H9 (cell line): ENCODE measurements around the gene SLC1A5. TPM values are rescaled to one million over a fixed set of nuclear protein-coding genes. Genes with fewer than 3 reads are reported as not detected.
"Not testable (repeated sequence)": the region's sequence is repeated elsewhere in the genome, so short reads cannot be mapped to it uniquely, and the experiment has no call there.

Experiments used
- DNase-seq: peaks from one replicate; pipeline ENCODE4 v3.0.0-alpha.2; 2017
- H2AFZ ChIP-seq: one replicate; pipeline ENCODE4 v1.6.1; 2013; ENCODE audit warnings: mild to moderate bottlenecking, low read length, control low read depth, moderate library complexity
- H2AK5ac ChIP-seq: 2 replicates; pipeline ENCODE4 v1.6.1; 2013; ENCODE audit warnings: low read length, control low read depth, mixed read lengths; ENCODE audit not compliant: insufficient read length
- H2BK120ac ChIP-seq: one replicate; pipeline ENCODE4 v1.6.1; 2013; ENCODE audit warnings: low read depth, mild to moderate bottlenecking, low read length, control low read depth, inconsistent platforms; ENCODE audit not compliant: poor library complexity, severe bottlenecking
- H2BK12ac ChIP-seq: 2 replicates; pipeline ENCODE4 v1.6.1; 2013; ENCODE audit warnings: low read length, control low read depth, mixed read lengths, low read depth; ENCODE audit not compliant: insufficient read length
- H2BK15ac ChIP-seq: 2 replicates; pipeline ENCODE4 v1.6.1; 2013; ENCODE audit warnings: low read depth, low read length, control low read depth
- H2BK20ac ChIP-seq: one replicate; pipeline ENCODE4 v1.6.1; 2013; ENCODE audit warnings: low read depth, mild to moderate bottlenecking, low read length, control low read depth, inconsistent platforms; ENCODE audit not compliant: poor library complexity, severe bottlenecking
- H2BK5ac ChIP-seq: 2 replicates; pipeline ENCODE4 v1.6.1; 2013; ENCODE audit warnings: low read length, control low read depth, mixed read lengths; ENCODE audit not compliant: insufficient read length
- H3K14ac ChIP-seq: 2 replicates; pipeline ENCODE4 v1.6.1; 2013; ENCODE audit warnings: low read length, control low read depth; ENCODE audit not compliant: insufficient read depth
- H3K18ac ChIP-seq: 2 replicates; pipeline ENCODE4 v1.6.1; 2013; ENCODE audit warnings: low read depth, mild to moderate bottlenecking, mixed read lengths, low read length, control low read depth; ENCODE audit not compliant: insufficient read length
- H3K23ac ChIP-seq: 2 replicates; pipeline ENCODE4 v1.6.1; 2013; ENCODE audit warnings: low read length, control low read depth, mixed read lengths, low read depth; ENCODE audit not compliant: insufficient read length
- H3K23me2 ChIP-seq: 2 replicates; pipeline ENCODE4 v1.6.1; 2013; ENCODE audit warnings: low read depth, mild to moderate bottlenecking, mixed read lengths, low read length, control low read depth; ENCODE audit not compliant: insufficient read length, poor library complexity, severe bottlenecking
- H3K27ac ChIP-seq: 2 replicates; pipeline ENCODE4 v1.5.1; 2013; ENCODE audit warnings: low read length, control low read depth, mixed read lengths, low read depth; ENCODE audit not compliant: insufficient read length
- H3K27me3 ChIP-seq: 2 replicates; pipeline ENCODE4 v1.6.1; 2013; ENCODE audit warnings: low read length, control low read depth, inconsistent platforms; ENCODE audit not compliant: insufficient read depth
- H3K4ac ChIP-seq: 2 replicates; pipeline ENCODE4 v1.6.1; 2013; ENCODE audit warnings: low read depth, mild to moderate bottlenecking, control low read depth, inconsistent platforms, low read length, moderate library complexity
- H3K4me1 ChIP-seq: 2 replicates; pipeline ENCODE4 v1.6.1; 2013; ENCODE audit warnings: low read length, control low read depth, inconsistent platforms; ENCODE audit not compliant: insufficient read depth
- H3K4me2 ChIP-seq: 2 replicates; pipeline ENCODE4 v1.6.1; 2013; ENCODE audit warnings: low read length, control low read depth, mixed read lengths; ENCODE audit not compliant: insufficient read length, insufficient read depth
- H3K56ac ChIP-seq: 2 replicates; pipeline ENCODE4 v1.6.1; 2013; ENCODE audit warnings: low read depth, mild to moderate bottlenecking, mixed read lengths, low read length, control low read depth; ENCODE audit not compliant: insufficient read length
- H3K79me1 ChIP-seq: 2 replicates; pipeline ENCODE4 v1.6.1; 2013; ENCODE audit warnings: low read depth, mild to moderate bottlenecking, moderate library complexity, low read length, control low read depth, inconsistent platforms; ENCODE audit not compliant: insufficient read depth, poor library complexity, severe bottlenecking
- H3K79me2 ChIP-seq: 2 replicates; pipeline ENCODE4 v1.6.1; 2013; ENCODE audit warnings: low read length, control low read depth, inconsistent platforms; ENCODE audit not compliant: insufficient read depth
- H3K9ac ChIP-seq: 2 replicates; pipeline ENCODE4 v1.6.1; 2013; ENCODE audit warnings: low read length, control low read depth, mixed read lengths; ENCODE audit not compliant: insufficient read length; ENCODE audit errors: extremely low read depth
- H3K9me3 ChIP-seq: one replicate; pipeline ENCODE4 v1.6.1; 2013; ENCODE audit warnings: low read depth, low read length, inconsistent platforms; ENCODE audit not compliant: control insufficient read depth
- H3T11ph ChIP-seq: one replicate; pipeline ENCODE4 v1.6.1; 2013; ENCODE audit warnings: mild to moderate bottlenecking, low read length, control low read depth, inconsistent platforms
- H4K20me1 ChIP-seq: one replicate; pipeline ENCODE4 v1.6.1; 2013; ENCODE audit not compliant: control insufficient read depth, insufficient read length, insufficient read depth
- H4K5ac ChIP-seq: 2 replicates; pipeline ENCODE4 v1.6.1; 2013; ENCODE audit warnings: low read depth, mild to moderate bottlenecking, mixed read lengths, low read length, control low read depth; ENCODE audit not compliant: insufficient read length
- H4K8ac ChIP-seq: replicated peaks from 2 replicates; pipeline ENCODE4 v1.6.1; 2013; ENCODE audit warnings: low read length, control low read depth, mixed read lengths, low read depth; ENCODE audit not compliant: insufficient read length
- H4K91ac ChIP-seq: 2 replicates; pipeline ENCODE4 v1.6.1; 2013; ENCODE audit warnings: low read depth, mild to moderate bottlenecking, moderate library complexity, mixed read lengths, low read length, control low read depth; ENCODE audit not compliant: insufficient read length
- H3K27ac Mint-ChIP-seq, 3 experiments: 2 replicates in 2 of 3; 3 replicates in 1 of 3; pipeline ENCODE4 v1.8.0; 2020 to 2021; ENCODE audit warnings: mixed read lengths in 3 of 3, mild to moderate bottlenecking in 1 of 3, moderate library complexity in 1 of 3
- H3K27me3 Mint-ChIP-seq: 2 replicates; pipeline ENCODE4 v1.8.0; 2021; ENCODE audit warnings: low read depth, mild to moderate bottlenecking, moderate library complexity, mixed read lengths
- H3K36me3 Mint-ChIP-seq, 3 experiments: 2 replicates in 2 of 3; 3 replicates in 1 of 3; pipeline ENCODE4 v1.8.0; 2020 to 2021; ENCODE audit warnings: low read depth in 3 of 3, mixed read lengths in 3 of 3; ENCODE audit not compliant: insufficient read depth in 1 of 3
- H3K4me1 Mint-ChIP-seq, 2 experiments: 2 replicates each; pipeline ENCODE4 v1.8.0; 2020; ENCODE audit warnings: mixed read lengths in 2 of 2
- H3K4me3 Mint-ChIP-seq, 2 experiments: 2 replicates in 1 of 2; 3 replicates in 1 of 2; pipeline ENCODE4 v1.8.0; 2020 to 2021; ENCODE audit warnings: mild to moderate bottlenecking in 2 of 2, mixed read lengths in 2 of 2, moderate library complexity in 1 of 2
- H3K9me3 Mint-ChIP-seq, 2 experiments: 2 replicates in 1 of 2; 3 replicates in 1 of 2; pipeline ENCODE4 v1.8.0; 2020; ENCODE audit warnings: mild to moderate bottlenecking in 2 of 2, mixed read lengths in 2 of 2, moderate library complexity in 1 of 2
- CTCF ChIP-seq: fragments of 200-600 bp; sonication (generic); conservative IDR thresholded peaks from 3 replicates; pipeline ENCODE4 v1.8.0; 2021; ENCODE audit warnings: antibody characterized with exemption, mild to moderate bottlenecking
- WGBS: extraction: QIAGEN DNeasy Blood & Tissue Kit; methylation state at CpG from one replicate; pipeline ENCODE4 v1.1.7; 2013; ENCODE audit warnings: missing lambda C conversion rate, low lambda C conversion rate, mixed read lengths; ENCODE audit not compliant: insufficient read length; ENCODE audit errors: extremely low coverage; 5-methylcytosine and 5-hydroxymethylcytosine counted together
- total RNA-seq: library from RNA; stranded (reverse); gene quantifications from 2 replicates; pipeline ENCODE4 v1.2.1, GENCODE V29; 2021

SLC1A5 gene
- total RNA-seq, 1 experiment from 2014 or later = 258 TPM

- H3K56ac ChIP-seq = no peak overlapping the region
- H2AFZ ChIP-seq = no peak overlapping the region
- H3K9ac ChIP-seq = no peak overlapping the region
- no peak overlapping the region for H2BK15ac ChIP-seq
- no peak overlapping the region for H2AK5ac ChIP-seq
- H3T11ph ChIP-seq = no peak overlapping the region
- no peak for TF ChIP-seq CTCF
- H3K36me3 Mint-ChIP-seq = peaks cover 0 to 18% (median 6%) of the 10 kb centered on the region in 3 experiments; a peak in 5 of 7 replicates
- H3K4me1 ChIP-seq = no peaks in the 10 kb centered on the region
- no peak overlapping the region for H3K23ac ChIP-seq
- H3K9me3 Mint-ChIP-seq = no peaks in the 10 kb centered on the region
- H2BK20ac ChIP-seq = no peak overlapping the region
- H4K8ac ChIP-seq = no peak overlapping the region
- no peaks in the 10 kb centered on the region for H3K9me3 ChIP-seq
- H3K18ac ChIP-seq = no peak overlapping the region
- H3K27ac Mint-ChIP-seq = no peak overlapping the region
- no peak overlapping the region for H2BK120ac ChIP-seq
- H4K20me1 ChIP-seq = no peaks in the 10 kb centered on the region
- H3K4me2 ChIP-seq = no peak overlapping the region
- H4K91ac ChIP-seq = no peak overlapping the region
- peaks cover 4 to 11% of the 10 kb centered on the region in 2 experiments; a peak in 3 of 4 replicates for H3K4me1 Mint-ChIP-seq
- H3K4ac ChIP-seq = no peak overlapping the region
- no peak for DNase-seq
- H3K79me1 ChIP-seq = no peaks in the 10 kb centered on the region
- H4K5ac ChIP-seq = no peak overlapping the region
- H3K4me3 Mint-ChIP-seq = no peak overlapping the region
- H3K27me3 ChIP-seq = no peaks in the 10 kb centered on the region
- H3K23me2 ChIP-seq = no peaks in the 10 kb centered on the region
- H3K79me2 ChIP-seq = no peaks in the 10 kb centered on the region
- H2BK5ac ChIP-seq = no peak overlapping the region
- no peak overlapping the region for H3K14ac ChIP-seq
- no peaks in the 10 kb centered on the region; the same call in 1 of the 2 replicates for H3K27me3 Mint-ChIP-seq
- H3K27ac ChIP-seq = no peak overlapping the region
- no peak overlapping the region for H2BK12ac ChIP-seq
- no CpG with 5 or more reads among the region's 5 CpGs for WGBS
Observed at GRCh38 chr19:46761418-46761831, 27.0 kb downstream of the SLC1A5 start.

- not testable (repeated sequence) for H3K79me1 ChIP-seq, H3K18ac ChIP-seq, H2AFZ ChIP-seq, H3K9me3 Mint-ChIP-seq, H2BK5ac ChIP-seq, H2BK15ac ChIP-seq, H3K56ac ChIP-seq, H4K5ac ChIP-seq, H2BK20ac ChIP-seq, H2BK12ac ChIP-seq, H2BK120ac ChIP-seq, H3K14ac ChIP-seq, H3K27me3 Mint-ChIP-seq, H3K4ac ChIP-seq, H3K23me2 ChIP-seq, H3K27ac ChIP-seq, H3K4me3 Mint-ChIP-seq, H3K27ac Mint-ChIP-seq, H3K9ac ChIP-seq, H3K27me3 ChIP-seq, DNase-seq, H3K4me2 ChIP-seq, H3K23ac ChIP-seq, H3T11ph ChIP-seq, H3K4me1 ChIP-seq, H4K20me1 ChIP-seq, H3K79me2 ChIP-seq, H4K91ac ChIP-seq, H2AK5ac ChIP-seq, H3K9me3 ChIP-seq, H4K8ac ChIP-seq
- no CpG with 5 or more reads among the region's 4 CpGs for WGBS
- H3K4me1 Mint-ChIP-seq = peaks cover 4 to 11% of the 10 kb centered on the region in 2 experiments; a peak in 3 of 4 replicates
- H3K36me3 Mint-ChIP-seq = peaks cover 0 to 20% (median 9%) of the 10 kb centered on the region in 3 experiments; a peak in 5 of 7 replicates
Observed at GRCh38 chr19:46760897-46761296, 27.5 kb downstream of the SLC1A5 start.
